ENCODE measurements around the gene MSRB1. TPM values are rescaled to one million over a fixed set of nuclear protein-coding genes. Genes with fewer than 3 reads are reported as not detected.
"Not testable (repeated sequence)": the region's sequence is repeated elsewhere in the genome, so short reads cannot be mapped to it uniquely, and the experiment has no call there.

MSRB1 gene
- total RNA-seq, 1 experiment from 2014 or later, result 116 TPM

GRCh38 chr16:1932050-1933028 lies 10.7 kb downstream of the MSRB1 start:
- Histone ChIP-seq H3K9me3 (no peaks in the 10 kb centered on the region), H3K4me3 (no peak overlapping the region), H3K27me3 (no peaks in the 10 kb centered on the region), H3K36me3 (peaks cover 3% of the 10 kb centered on the region)
- no peak for DNase-seq

GRCh38 chr16:1930338-1930720 lies 12.7 kb downstream of the MSRB1 start:
- Histone ChIP-seq H3K4me3 (no peak overlapping the region), H3K27me3 (no peaks in the 10 kb centered on the region), H3K9me3 (no peaks in the 10 kb centered on the region), H3K36me3 (no peaks in the 10 kb centered on the region)
- no peak for DNase-seq

DNA sequence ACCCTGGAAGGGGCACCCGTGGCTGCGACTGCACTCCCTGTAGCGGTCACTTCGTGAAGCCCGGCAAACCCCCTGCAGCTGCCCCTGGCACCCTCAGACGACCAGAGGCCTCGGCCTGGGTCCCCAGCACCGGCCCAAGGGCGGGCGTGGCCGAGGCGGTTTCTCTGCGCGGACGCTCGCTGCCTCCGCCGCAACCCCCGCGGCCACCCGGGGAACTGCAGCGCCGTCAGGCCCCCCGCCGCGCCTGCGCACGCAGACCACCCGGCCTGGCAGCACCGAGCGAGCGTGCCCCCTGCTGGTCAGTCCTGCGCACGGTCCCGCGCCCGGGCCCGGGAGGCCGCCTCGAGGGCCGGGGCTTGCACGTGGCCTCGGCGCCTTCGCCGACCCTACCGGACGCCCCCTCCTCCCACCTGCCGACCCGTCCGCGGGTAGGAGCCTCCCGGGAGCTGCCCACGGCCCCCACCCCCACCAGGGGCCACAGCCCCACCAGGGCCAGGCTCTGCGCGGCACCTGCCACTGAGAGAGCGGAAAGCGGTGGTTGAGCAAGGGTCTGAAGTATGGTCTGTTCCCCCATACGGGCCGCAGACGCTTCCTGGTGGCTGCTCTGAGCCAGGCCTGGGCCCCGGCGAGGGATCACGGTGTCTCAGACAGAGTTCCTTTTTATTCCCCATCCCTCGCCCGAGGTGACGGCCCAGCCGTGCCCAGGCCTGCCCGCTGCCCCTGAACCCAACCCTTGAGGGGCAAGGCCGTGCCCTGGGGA lies 13.2 kb downstream of the MSRB1 start:
- Histone ChIP-seq H3K36me3 (no peaks in the 10 kb centered on the region), H3K27me3 (no peaks in the 10 kb centered on the region), H3K4me3 (peak overlapping the region; percentile 51), H3K9me3 (no peaks in the 10 kb centered on the region)
- DNase-seq, result peak; percentile 90

GRCh38 chr16:1929105-1929504 lies 13.9 kb downstream of the MSRB1 start:
- no peaks in the 10 kb centered on the region for H3K27me3 ChIP-seq
- no peaks in the 10 kb centered on the region for H3K9me3 ChIP-seq
- no peaks in the 10 kb centered on the region for H3K36me3 ChIP-seq
- DNase-seq, result peak; percentile 63
- H3K4me3 ChIP-seq, result peak overlapping the region; percentile 51

DNA sequence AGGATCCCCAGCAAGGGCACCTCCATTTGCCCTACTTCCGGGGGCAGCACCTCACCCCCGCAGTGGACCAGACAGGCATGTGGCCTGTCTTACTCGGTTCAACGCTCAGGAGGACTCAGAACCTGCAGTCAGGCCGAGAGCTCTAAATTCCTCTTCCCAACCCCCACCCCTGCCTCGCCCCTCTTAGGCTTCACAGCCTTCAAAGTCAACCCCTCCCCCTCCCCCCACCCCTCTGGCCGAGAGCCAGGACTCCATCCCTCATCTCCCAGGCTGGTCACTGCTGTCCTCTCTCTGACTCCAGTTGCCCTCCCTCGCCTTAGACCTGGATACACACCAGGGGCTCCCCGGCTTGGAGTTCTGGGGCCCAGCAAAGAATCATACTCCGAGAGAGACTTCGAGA lies 16.7 kb downstream of the MSRB1 start:
- Histone ChIP-seq H3K36me3 (no peaks in the 10 kb centered on the region), H3K27me3 (peaks cover 12% of the 10 kb centered on the region), H3K4me3 (no peak overlapping the region), H3K9me3 (no peaks in the 10 kb centered on the region)
- no peak for DNase-seq

GRCh38 chr16:1924095-1924494 lies 18.9 kb downstream of the MSRB1 start:
- Histone ChIP-seq H3K4me3 (no peak overlapping the region), H3K36me3 (no peaks in the 10 kb centered on the region), H3K27me3 (peaks cover 31% of the 10 kb centered on the region), H3K9me3 (no peaks in the 10 kb centered on the region)
- no peak for DNase-seq

DNA sequence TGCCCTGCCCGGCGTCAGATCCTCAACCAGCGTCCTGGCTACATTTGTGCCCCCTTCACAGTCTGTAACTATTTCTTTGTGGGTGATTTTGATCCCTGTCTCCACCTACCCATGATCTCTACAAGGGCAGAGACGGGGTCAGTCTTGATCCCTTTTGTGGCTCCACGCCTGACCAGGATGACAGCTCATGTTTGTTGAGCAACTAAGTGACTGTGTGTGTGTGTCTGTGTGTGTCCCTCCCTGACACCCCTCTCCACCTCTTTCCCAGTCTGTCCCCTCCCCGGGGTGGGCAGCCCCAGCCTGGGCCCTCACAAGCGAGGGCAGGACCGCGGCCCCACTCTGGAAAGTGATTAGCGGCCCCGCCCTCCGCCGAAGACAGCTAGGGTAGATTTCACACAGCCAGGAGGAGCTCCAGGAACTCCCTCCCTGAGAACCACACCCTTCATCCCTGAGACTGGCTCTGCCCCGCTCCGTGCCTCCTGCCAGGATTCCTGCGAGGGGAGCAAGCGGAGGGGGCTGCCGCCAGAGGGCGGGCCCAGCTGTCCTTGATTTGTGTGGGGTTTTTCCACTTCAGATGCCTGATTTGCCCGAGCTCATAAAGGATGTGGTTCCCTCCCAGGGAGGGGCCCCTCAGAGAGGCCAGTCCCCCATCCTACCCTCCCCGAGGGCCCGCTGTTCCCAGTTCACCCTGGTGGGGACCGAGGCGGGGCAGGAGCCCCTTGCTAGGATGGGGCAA lies 19.5 kb downstream of the MSRB1 start:
- Histone ChIP-seq H3K27me3 (peaks cover 37% of the 10 kb centered on the region), H3K4me3 (no peak overlapping the region)
- DNase-seq, result peak; percentile 36

DNA sequence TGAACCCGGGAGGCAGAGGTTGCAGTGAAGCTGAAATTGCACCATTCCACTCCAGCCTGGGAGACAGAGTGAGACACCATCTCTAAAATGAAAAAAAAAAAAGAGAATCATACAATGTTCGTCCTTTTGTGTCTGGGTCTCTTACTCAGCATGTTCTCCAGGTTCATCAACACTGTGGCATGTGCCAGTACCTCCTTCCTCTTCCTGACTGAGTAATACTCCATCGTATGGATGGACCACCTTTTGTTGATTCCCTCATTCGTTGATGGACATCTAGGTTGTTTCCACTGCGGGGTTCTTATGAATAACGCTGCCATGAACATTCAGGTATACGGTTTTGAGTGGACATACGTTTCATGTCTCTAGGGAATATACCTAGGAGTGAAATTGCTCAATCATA lies 20.6 kb downstream of the MSRB1 start:
- no peaks in the 10 kb centered on the region for H3K36me3 ChIP-seq
- peaks cover 44% of the 10 kb centered on the region for H3K27me3 ChIP-seq
- no peak for DNase-seq
- H3K4me3 ChIP-seq, result no peak overlapping the region
- H3K9me3 ChIP-seq, result no peaks in the 10 kb centered on the region

More for the DNA sequence above, 19.5 kb downstream of the MSRB1 start:
- H3K9me3 ChIP-seq, result no peaks in the 10 kb centered on the region
- no peaks in the 10 kb centered on the region for H3K36me3 ChIP-seq

DNA sequence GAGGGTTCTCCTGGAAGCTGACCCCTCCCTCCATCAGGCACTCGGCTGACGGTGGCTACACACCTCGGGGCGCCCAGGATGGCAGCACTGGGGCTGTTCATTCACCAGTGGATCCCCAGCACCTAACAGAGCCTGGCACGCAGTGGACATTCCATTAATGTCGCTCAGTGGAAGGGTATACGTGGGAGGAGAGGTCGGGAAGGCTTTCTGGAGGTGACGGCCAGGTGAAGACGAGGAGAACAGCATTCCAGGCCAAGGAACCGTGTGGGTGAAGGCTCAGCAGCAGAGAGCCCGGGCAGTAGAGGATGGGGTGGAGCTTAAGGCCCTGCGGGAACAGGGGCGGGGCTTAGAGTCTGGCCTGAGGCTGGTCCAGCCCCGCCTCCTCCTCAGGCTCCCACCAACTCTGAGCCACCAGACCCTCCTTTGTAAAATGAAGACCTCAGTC lies 22.2 kb downstream of the MSRB1 start:
- Histone ChIP-seq H3K27me3 (peaks cover 55% of the 10 kb centered on the region), H3K36me3 (no peaks in the 10 kb centered on the region), H3K4me3 (no peak overlapping the region), H3K9me3 (no peaks in the 10 kb centered on the region)
- no peak for DNase-seq

DNA sequence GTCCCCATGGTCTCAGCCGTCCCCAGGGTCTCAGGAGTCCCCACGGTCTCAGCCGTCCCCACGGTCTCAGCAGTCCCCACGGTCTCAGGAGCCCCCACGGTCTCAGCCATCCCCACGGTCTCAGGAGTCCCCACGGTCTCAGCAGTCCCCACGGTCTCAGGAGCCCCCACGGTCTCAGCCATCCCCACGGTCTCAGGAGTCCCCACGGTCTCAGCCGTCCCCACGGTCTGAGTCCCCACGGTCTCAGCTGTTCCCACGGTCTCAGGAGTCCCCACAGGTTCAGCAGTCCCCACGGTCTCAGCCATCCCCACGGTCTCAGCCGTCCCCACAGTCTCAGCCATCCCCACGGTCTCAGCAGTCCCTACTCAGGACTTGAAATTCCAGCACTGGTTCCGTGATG lies 22.9 kb downstream of the MSRB1 start:
- not testable (repeated sequence) for H3K4me3 ChIP-seq

DNA sequence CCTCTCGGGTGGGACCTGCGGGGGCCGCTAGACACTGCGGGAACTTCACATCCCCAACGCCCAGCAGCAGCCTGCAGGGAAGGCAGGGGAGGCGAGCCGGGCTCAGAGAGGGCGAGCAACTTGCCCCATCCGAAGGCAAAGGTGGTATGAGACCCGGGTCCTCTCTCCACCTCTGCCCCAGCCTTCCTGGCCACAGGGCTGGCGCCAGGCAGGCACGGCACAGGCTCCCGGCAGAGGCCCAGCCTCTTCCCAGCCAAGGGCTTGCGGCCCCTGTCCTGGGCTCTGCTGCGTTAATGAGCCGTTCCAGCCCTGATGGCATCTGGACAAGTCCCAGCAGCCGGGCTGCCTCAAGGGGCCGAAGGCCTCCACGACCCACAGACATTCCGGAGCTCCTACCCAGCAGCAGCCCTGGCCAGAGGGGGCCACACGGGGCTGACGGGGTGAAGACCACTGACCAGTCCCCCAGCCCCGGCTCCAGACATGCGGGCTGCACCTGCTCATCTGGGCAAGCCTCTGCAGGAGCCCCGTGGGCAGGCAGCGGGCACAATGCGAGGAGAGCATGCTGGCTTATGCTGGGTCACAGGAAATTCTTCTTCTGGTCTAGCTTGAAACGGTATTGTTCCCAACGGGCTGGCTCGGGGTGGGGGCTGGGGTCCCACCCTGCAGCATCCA lies 23.5 kb downstream of the MSRB1 start:
- Histone ChIP-seq H3K36me3 (no peaks in the 10 kb centered on the region), H3K27me3 (peaks cover 55% of the 10 kb centered on the region), H3K4me3 (no peak overlapping the region), H3K9me3 (no peaks in the 10 kb centered on the region)
- DNase-seq, result no peak

More for the DNA sequence above, 22.9 kb downstream of the MSRB1 start:
- not testable (repeated sequence) for DNase-seq, H3K9me3 ChIP-seq, H3K36me3 ChIP-seq
- peaks cover 55% of the 10 kb centered on the region for H3K27me3 ChIP-seq

DNA sequence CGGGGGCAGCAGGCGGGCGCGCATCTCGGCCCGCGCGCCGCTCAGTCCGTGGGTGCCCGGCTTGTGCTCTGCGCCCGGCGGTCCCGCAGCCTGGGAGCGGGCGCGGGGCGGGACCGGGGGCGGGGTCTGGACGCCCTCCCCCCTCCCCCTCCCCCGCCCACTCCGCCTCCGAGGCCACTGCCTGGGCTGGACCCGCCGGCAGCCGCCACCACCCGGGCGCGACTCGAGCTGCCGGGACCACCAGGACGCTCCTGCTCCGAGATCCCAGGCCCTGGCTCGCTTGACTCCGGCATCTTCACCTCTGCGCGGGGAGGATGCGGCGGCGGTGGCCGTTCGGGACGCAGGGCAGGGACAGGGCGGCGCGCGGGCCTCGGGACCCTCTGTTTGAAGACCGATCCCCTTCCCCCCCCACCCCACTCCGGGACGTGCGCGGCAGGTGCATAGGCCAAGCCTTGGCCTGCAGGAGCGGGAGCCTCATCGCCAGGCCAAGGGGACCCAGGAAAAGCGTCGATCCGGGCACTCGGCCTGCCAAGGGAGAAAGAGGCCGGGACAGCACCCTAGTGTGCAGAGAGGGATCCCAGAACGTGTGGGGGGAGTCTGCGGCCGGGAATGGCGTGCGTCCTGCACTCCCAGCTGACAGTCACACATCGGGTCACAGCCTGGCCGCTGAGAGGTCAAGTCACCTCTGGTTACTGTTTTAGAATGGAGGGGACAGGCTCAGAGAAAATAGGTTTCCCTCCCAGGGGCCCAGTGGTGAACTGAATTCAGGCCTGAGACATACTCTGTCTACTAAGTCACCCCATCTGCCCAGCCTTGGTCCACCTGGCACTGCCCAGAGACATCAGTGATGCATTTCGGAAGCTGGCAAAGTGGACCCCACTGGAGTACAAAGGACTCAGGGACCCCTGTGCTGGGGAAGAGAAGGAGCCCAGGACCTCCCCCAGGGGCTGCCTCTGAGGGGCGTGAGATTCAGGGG lies 24.4 kb downstream of the MSRB1 start, which contains the start of gene HS3ST6:
Gene HS3ST6 (minus strand): TSS at position 65 of the 976 bp plus-strand sequence. CDS start 92 bp downstream, outside the sequence.
- Histone ChIP-seq H3K4me3 (no peak within 1 kb of the TSS), H3K27me3 (peaks cover 55% of the 10 kb centered on the region), H3K36me3 (no peaks in the 10 kb centered on the region), H3K9me3 (no peaks in the 10 kb centered on the region)
- DNase-seq, result no peak

DNA sequence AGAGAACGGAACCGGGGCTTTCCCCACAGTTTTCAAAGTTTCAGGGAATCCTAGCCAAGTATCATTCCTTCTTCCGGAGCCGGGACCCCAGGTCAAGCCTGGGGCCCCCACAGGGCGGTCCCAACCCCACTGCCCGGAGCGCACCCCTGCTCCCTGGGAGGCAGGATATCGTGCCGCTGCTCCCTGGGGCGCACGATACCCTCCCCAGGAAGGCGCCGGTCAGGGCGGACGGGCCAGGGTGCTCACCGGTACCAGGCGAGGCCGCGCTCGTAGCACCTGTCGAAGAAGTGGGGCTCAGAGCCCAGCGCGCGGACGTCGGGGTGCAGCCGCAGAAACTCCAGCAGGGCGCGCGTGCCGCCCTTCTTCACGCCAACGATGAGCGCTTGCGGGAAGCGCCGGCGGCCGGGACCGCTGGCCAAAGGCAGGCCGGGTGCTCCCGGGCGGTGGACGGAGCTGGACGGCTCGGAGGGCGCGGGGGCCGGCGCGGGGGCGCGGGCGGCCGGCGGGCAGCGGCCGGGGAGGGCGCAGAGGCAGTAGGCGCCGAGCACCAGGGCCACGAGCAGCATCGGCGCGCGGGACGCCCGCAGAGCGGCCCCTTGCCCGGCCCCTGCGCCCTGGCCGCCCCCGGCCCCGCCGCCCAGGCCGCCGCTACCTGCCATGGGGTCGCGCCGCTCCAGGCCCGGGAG lies 25.2 kb downstream of the MSRB1 start:
- Histone ChIP-seq H3K36me3 (no peaks in the 10 kb centered on the region), H3K9me3 (no peaks in the 10 kb centered on the region), H3K4me3 (no peak overlapping the region), H3K27me3 (peaks cover 47% of the 10 kb centered on the region)
- no peak for DNase-seq

DNA sequence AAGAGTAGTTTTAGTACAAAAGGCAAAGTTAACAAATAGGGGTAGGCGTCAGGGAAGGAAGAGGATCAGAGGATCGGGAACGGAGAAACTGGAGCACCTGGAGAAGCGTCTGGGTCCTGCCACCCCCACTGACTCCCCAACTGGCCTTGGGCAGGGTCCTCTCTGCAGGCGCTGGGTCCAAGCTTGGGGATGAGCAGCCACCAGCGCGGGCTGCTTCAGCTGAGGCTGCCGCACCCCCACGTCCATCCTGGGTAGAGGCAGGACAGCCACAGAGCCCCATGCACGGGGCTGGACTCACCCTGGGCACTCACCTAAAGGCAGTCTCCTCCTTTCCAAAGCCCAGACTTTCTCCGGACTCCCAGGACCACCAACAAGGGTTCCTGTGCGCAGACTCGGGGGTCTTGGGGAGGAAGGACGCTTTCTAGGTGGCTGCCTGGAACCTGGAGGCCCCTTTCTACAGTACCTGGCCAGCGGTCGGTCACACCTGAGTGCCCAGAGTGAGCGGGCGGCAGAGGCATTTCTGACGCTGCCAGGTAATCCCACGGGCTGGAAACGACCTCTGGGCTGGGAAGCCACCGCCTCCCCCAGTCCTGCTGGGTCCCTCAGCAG lies 25.8 kb downstream of the MSRB1 start:
- H3K27me3 ChIP-seq, result peaks cover 46% of the 10 kb centered on the region
- H3K36me3 ChIP-seq, result no peaks in the 10 kb centered on the region
- H3K4me3 ChIP-seq, result no peak overlapping the region
- no peak for DNase-seq
- H3K9me3 ChIP-seq, result no peaks in the 10 kb centered on the region
